ENCODE data around the gene STK10.

DNA sequence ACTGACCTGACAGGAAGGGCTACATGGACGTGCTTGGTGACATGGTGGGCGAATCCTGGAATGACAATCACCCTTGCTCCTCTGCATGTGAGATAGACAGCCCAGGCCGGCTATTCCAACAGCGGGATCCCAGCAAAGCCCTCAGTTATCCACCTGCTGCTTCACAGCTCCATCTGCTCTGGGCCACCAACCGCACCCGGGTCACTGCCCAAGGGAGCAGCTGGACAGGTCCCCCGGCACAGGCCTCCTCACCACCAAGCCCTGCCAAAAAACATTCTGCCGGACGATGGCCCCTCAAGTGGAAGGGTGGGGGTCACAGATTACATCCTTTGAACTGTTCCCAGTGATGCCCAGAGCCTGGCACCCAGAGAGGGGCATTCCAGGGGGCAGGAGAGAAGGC, 39.6 kb downstream of the STK10 start:
- TF ChIP-seq, protein P1, sequence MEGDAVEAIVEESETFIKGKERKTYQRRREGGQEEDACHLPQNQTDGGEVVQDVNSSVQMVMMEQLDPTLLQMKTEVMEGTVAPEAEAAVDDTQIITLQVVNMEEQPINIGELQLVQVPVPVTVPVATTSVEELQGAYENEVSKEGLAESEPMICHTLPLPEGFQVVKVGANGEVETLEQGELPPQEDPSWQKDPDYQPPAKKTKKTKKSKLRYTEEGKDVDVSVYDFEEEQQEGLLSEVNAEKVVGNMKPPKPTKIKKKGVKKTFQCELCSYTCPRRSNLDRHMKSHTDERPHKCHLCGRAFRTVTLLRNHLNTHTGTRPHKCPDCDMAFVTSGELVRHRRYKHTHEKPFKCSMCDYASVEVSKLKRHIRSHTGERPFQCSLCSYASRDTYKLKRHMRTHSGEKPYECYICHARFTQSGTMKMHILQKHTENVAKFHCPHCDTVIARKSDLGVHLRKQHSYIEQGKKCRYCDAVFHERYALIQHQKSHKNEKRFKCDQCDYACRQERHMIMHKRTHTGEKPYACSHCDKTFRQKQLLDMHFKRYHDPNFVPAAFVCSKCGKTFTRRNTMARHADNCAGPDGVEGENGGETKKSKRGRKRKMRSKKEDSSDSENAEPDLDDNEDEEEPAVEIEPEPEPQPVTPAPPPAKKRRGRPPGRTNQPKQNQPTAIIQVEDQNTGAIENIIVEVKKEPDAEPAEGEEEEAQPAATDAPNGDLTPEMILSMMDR (IDR thresholded peaks at IDR 0.05; ENCODE audit: low read depth, low read length, missing input control): no peak
- TF ChIP-seq, protein P2, sequence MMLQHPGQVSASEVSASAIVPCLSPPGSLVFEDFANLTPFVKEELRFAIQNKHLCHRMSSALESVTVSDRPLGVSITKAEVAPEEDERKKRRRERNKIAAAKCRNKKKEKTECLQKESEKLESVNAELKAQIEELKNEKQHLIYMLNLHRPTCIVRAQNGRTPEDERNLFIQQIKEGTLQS (IDR thresholded peaks at IDR 0.05): no peak
- no peak for TF ChIP-seq HNF4A (conservative IDR thresholded peaks at IDR 0.05)
- no peak for TF ChIP-seq FOXA1 (IDR thresholded peaks at IDR 0.05)
- no peak for TF ChIP-seq GABPA (IDR thresholded peaks at IDR 0.05 in 1 of 2, conservative IDR thresholded peaks at IDR 0.05 in 1 of 2)
- no peak for TF ChIP-seq YY1 (IDR thresholded peaks at IDR 0.05)
